GM18505 (cell line): Measurements from ENCODE around the gene RPUSD1.

Source experiments
- ATAC-seq: cut with Tn5 transposase; IDR thresholded peaks from one replicate; pipeline ENCODE4 v1.9.1; 2021; ENCODE audit not compliant: unreplicated experiment
- POLR2A ChIP-seq: IDR thresholded peaks from 4 replicates; pipeline ENCODE4 v1.6.1; 2011; ENCODE audit warnings: borderline replicate concordance; ENCODE audit not compliant: insufficient read depth, insufficient read length; ENCODE audit errors: extremely low read depth

The RPUSD1 gene

DNA sequence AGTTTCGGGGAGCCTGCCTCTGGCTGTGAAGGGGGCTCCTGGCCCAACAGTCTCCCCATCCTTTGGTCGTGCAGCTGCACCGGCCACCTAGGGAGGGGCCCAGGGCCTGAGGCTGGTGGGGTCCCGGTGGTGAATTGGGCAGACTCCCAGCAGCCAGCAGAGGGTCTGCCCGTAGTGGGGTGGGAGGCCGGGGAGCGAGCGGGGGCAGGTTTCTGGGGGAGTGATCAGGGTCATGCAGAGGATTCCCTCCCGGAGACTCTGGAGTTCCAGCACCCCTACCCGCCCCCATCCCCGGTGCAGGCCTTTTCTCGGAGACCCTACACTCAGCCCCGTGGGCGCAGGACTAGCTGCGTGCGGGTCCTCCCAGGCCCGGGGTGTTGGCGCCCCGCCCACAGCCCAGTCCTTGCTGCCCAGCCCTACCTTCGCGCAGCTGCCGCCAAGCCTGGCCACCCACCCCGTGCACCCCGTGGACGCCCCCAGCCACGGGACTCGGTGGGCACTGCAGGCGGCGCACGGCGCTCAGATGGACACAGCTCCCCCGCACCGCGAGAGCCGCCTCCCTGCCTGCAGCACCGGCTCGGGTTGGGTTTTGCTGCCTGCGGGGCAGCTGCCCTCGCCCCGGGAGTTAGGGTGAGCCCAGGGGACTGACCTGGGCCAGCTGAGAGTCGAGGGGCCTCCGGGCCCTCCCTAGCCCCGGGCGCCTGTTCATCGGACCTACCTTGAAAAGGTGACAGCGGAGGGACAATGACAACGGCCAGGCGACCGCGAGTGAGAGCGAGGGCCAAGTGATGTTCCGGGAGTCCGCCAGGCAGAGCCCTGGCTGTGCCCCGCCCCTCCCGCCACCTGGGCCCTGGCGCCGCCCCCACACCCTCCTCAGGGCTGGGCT is 12.0 kb upstream of the RPUSD1 start, which contains the start of gene GNG13:
Gene GNG13, minus strand, starts transcription at position 787 of the 886 bp plus-strand sequence. CDS start 1,657 bp downstream, outside the sequence.
- no peak for ATAC-seq
- TF ChIP-seq POLR2A: no peak

DNA sequence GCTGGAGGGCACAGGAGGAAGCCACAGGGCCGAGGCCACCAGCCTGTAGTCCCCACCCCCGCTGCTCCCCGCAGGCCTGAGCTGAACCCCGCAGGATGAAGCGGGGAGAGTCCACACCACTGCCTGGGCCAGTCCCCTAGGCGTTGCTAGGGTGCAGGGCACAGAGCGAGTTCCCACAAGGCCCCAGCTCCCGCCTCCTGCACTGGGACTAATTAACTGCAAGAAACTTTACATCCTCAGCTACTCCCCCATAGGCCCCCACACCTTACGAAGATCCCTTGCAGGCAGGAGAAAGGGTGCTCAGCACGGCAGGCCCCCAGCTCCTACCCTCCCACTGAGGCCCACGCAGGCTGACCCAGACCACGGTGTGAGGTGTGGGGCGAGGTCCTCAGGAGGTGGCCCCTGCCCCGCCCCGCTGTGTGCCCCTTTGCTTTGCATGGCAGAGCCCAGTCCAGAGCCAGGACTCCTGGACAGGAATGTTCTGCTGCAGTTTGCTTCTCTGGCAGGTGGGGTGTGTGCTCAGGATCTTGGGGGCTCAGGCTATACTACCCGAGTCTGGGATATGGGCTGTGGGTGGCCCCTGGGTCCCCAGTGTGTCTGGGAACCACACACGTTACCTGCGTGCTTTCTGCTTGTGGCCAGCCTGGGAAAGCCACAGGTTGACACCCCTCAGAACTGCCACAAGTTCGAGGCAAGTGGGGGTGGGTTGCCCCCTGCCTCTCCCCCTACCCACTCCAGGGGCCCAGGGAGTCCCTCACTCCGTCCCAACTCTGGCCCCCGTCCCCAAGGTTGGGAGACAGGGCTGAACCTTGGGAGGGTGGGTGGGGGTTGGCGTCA is 11.1 kb upstream of the RPUSD1 start:
- ATAC-seq: no peak

DNA sequence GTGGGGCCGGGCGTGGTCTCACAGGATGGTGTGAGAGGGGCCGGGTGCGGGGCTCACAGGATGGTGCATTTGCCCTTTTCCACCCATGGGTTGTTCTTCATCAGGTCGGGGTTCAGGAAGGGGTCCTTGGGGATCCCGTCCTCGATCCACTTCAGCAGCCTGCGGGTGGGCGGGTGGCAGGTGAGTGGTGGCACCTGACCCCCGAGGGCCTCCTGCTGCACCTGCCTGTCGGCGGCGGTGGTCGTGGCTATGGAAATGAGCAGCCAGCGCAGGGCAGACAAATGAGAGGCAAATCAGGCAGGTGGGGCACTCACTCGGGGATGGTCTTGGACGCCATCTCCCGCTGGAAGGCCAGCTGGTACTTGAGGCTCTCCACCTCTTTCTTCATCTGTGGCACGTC is 10.5 kb upstream of the RPUSD1 start:
- ATAC-seq: no peak
- no peak for TF ChIP-seq POLR2A

More for the DNA sequence above, 11.1 kb upstream of the RPUSD1 start:
- TF ChIP-seq POLR2A: no peak

DNA sequence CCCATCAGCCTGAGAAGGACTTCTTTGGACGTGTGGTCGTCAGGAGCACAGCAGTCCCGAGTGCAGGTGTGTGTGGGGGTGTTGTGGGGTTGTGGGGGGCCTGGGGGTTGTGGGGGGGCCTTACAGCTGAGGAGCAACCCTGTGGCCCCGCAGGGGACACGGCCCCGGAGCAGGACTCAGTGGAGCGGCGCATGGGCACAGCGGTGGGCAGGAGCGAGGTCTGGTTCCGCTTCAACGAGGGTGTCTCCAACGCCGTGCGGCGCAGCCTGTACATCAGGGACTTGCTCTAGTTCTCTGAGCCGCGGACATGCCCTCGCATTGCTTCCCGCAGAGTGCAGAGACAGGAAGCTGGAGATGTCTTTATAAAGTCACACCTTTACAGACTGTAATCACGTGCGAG is 9.5 kb upstream of the RPUSD1 start:
- TF ChIP-seq POLR2A: no peak
- no peak for ATAC-seq

DNA sequence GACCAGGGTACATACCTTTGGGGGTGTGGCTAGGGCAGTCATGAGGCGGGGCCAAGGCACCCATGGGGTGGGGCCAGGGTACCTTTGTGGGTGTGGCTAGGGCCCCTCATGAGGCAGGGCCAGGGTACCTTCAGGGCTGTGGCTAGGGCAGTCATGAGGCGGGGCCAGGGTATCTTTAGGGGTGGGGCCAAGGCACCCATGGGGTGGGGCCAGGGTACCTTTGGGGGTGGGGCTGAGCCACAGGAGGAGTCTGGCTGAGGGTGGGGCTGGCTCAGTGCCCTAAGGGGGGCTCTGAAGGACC is 8.9 kb upstream of the RPUSD1 start:
- TF ChIP-seq POLR2A: no peak
- ATAC-seq: no peak

DNA sequence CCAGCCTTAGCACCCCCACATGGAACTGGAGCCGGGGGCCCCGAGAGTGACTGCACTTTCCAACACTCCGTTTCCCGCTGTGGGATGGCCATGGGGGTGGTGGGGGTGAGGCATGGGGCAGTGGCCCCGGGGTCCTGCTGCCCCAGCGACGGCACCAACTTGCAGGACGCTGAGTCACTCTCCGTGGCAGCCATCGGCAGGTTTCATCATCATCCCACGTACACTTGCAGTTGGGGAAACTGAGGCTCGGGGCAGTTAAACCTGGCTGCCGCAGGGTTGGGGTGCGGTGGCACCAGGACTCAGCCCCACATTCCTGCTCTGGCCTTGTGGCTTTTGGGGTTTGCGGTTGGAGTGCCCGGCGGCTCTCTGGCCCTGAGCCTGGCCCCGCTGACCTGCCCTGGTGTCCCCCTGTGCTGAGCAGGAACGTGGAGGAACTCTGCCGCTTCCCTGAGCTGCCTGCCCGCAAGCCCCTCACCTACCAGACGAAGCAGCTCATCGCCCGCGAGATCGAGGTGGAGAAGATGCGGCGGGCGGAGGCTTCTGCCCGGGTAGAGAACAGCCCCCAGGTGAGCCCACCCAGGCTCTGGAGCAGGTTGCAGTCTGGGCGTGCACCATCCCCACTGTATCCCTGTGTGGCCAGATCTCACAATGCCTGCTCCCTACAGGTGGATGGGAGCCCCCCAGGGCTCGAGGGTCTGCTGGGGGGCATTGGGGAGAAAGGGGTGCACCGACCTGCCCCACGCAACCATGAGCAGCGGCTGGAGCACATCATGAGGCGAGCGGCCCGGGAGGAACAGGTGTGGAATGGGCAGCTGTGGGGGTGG is 8.3 kb upstream of the RPUSD1 start:
- no peak for ATAC-seq
- TF ChIP-seq POLR2A: no peak

DNA sequence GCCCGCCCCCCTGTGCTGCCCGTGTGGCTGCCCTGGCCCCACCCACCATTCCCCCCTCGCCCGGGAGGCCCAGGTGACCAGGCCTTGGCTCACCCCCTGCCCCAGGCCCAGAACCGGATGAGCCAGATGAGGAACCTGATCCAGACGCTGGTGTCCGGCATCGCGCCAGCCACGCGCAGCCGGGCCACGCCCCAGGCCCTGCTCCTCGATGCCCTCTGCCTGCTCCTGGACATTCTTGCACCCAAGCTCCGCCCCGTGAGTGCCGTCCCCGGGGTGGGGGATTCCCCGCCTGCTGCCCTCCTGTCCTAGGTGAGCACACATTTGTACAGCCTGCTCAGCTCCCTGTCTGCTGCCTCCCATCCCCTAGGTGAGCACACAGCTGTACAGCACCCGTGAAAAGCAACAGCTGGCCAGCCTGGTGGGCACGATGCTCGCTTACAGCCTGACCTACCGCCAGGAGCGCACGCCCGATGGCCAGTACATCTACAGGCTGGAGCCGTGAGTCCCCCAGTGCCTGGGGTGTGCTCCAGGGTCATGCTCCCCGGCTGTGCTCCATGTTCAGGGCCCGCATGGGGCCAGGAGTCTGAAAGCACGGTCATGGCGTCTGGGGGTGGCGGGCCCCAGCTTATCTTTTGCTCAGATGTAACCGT is 7.5 kb upstream of the RPUSD1 start:
- ATAC-seq: no peak
- no peak for TF ChIP-seq POLR2A

DNA sequence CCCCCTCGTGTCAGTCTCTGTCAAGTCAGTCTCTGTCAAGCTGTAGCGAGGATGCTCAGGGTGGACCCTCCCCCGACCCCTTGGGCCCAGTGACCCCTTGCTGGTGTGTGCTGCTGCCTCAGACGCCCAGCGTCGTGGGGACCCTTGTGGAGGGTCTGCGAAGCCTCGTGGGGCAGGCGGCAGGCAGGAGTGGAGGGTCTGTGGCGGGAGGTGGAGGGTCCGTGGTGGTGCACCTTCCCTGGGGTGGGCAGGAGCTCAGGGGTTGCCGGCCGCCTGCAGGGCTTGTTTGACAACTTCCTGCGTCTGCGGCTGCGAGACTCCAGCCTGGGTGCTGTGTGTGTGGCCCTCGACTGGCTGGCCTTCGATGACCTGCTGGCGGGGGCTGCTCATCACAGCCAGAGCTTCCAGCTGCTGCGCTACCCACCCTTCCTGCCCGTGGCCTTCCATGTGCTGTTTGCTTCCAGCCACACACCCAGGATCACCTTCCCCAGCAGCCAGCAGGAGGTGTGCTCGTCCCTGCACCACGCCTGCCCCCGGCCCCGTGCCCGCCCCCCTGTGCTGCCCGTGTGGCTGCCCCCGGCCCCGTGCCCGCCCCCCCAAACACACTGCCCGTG is 6.8 kb upstream of the RPUSD1 start:
- ATAC-seq: no peak
- TF ChIP-seq POLR2A: no peak

DNA sequence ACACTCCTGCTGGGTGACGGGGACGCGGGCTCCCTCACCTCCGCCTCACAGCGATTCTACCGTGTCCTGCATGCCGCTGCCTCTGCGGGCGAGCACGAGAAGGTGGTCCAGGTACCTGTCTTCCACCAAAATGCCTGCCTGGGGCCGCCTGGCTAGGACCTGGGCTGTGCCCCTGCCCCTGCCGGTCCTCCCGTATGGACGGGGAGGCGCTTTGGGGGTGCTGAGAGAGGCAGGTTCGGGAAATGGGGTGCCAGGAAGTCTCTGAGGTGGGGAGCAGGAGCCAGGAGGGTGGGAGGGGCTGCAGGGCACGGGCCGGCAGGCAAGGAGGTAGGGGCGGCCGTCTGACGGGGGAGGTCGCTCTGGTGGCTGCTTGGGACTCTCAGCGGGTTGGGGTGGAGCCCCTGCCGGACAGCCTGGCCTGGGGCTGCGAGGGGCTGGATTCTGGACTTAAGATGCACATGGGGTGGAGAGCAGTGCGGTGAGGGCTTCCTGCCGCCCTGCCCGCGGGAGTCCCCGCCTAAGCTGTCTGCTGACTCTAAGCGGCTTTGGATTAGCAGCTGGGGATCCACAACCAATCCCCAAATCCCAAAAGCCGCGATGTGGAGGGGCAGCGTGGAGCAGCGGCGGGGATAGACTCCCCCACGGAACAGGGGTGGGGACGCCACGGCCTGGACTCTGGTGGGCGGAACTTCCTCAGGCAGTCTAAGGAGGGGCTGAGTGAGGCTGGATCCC is 6.1 kb upstream of the RPUSD1 start:
- no peak for ATAC-seq
- no peak for TF ChIP-seq POLR2A

DNA sequence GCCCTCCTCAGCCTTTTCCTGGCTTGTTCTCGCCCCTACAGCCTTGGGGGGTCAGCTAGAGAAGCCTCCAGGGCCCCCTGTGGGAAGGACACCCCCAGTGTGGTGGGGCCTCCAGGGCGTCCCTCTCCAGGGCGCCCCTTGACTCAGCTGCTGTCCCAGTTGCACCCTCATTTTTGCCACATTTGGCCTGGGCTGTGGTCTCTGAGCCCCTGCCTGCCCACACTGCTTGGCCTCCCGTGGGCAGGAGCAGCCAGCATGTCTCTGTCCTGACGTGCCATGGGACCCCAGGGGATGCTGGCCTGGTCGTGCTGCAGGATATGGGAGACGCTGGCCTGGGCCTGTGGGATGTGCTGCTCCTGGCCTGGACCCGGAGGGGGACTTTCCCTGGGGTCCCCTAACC is 5.2 kb upstream of the RPUSD1 start:
- ATAC-seq: no peak
- TF ChIP-seq POLR2A: no peak

DNA sequence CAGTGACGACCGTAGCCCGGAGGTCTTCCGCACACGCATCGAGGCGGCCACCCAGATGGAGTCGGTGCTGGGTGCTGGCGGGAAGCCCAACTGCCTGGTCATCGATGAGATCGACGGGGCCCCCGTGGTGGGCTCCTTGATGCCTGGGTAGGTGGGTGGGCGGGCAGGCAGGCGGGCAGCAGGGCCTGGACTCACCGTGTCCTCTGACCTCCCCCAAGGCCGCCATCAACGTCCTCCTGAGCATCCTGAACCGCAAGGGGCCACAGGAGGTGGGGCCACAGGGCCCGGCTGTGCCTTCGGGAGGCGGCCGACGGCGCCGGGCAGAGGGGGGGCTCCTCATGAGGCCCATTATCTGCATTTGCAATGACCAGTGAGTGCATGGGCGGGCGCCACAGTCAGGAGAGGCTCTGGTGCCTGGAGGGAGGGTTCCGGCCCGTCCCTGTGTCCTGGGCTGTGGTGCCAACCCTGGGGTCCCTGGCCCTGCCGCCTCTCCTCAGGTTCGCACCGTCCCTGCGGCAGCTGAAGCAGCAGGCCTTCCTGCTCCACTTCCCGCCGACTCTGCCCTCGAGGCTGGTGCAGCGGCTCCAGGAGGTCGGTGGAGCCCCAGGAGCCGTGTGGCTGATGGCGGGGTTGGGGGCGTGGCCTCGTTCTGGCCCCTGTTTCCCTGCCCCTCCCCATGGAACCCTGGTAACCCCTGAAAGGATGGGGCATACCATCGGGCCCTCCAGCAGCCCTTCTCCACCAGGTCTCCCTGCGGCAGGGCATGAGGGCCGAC is 4.2 kb upstream of the RPUSD1 start:
- ATAC-seq: no peak
- TF ChIP-seq POLR2A: no peak
